ENCODE results near the gene SKAP1. TPM values are rescaled to one million over a fixed set of nuclear protein-coding genes. Genes with fewer than 3 reads are reported as not detected.

Gene SKAP1
- total RNA-seq, 1 donor from 2014 or later, result 25.3 TPM

DNA sequence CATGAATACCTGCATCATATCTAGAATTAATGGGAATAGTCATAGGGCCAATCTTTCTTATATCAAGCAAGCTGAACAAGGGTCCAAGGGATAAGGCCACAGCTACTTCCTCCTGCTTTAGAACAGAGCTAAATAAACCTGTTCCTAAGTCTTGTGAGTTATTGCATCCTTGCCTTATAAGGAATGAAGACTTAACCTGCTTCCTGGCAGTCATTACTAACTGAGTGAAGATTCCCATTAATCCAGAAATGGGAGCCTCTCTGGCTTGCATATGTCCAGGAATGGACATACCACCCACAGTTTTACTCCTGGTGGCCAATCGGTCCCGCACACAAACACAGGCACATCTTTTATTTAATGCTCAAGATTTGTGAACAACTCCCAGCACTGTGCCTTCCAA lies 35.9 kb upstream of the SKAP1 start:
- Mint-ChIP-seq H3K27me3 (peaks cover 10% of the 10 kb centered on the region), H3K4me3 (no peak overlapping the region), H3K4me1 (no peaks in the 10 kb centered on the region), H3K27ac (no peak overlapping the region), H3K36me3 (ENCODE audit: low read depth) (no peaks in the 10 kb centered on the region), H3K9me3 (no peaks in the 10 kb centered on the region)
- ChIA-PET CTCF (no interaction called here), POLR2A (no interaction called here)
- DNase-seq (no peak), ATAC-seq (ENCODE audit: low read depth) (no peak)
- intact Hi-C loops (cut with micrococcal nuclease), result no loop called here
- TF ChIP-seq, protein P1, sequence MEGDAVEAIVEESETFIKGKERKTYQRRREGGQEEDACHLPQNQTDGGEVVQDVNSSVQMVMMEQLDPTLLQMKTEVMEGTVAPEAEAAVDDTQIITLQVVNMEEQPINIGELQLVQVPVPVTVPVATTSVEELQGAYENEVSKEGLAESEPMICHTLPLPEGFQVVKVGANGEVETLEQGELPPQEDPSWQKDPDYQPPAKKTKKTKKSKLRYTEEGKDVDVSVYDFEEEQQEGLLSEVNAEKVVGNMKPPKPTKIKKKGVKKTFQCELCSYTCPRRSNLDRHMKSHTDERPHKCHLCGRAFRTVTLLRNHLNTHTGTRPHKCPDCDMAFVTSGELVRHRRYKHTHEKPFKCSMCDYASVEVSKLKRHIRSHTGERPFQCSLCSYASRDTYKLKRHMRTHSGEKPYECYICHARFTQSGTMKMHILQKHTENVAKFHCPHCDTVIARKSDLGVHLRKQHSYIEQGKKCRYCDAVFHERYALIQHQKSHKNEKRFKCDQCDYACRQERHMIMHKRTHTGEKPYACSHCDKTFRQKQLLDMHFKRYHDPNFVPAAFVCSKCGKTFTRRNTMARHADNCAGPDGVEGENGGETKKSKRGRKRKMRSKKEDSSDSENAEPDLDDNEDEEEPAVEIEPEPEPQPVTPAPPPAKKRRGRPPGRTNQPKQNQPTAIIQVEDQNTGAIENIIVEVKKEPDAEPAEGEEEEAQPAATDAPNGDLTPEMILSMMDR (IDR thresholded peaks at IDR 0.05), result no peak

DNA sequence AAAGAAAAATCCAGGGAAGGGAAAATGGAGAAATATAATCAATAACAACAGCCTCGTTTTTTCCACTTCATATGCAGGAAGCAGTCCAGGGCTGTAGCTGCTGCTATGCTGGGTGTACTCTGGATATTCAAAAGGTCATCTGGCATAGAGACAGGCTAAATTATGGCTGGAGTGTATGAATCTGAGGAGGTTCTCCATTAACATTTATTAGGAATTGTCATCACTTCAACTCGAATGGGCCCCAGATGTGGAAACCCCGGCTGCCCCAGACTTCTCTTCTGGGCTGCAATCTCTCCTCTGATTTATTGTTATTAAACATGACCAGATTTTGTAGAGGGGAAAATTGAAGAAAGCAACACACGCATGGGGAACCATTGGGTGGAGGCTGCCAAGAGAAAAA lies 33.5 kb upstream of the SKAP1 start:
- CTCF ChIA-PET, result interaction anchor here (0.9 kb wide), 1 partner anchor 112 kb away, joined by 3 read pairs; no protein-coding TSS in a partner anchor
- Mint-ChIP-seq H3K9me3 (no peaks in the 10 kb centered on the region), H3K27me3 (peaks cover 12% of the 10 kb centered on the region), H3K4me3 (no peak overlapping the region), H3K4me1 (no peaks in the 10 kb centered on the region), H3K36me3 (ENCODE audit: low read depth) (no peaks in the 10 kb centered on the region), H3K27ac (no peak overlapping the region)
- DNase-seq, result no peak
- no peak for ATAC-seq (ENCODE audit: low read depth)
- intact Hi-C loops (cut with micrococcal nuclease), result no loop called here
- POLR2A ChIA-PET, result interaction anchor here (0.8 kb wide), 1 partner anchor 64 kb away, joined by 4 read pairs; no protein-coding TSS in a partner anchor
- TF ChIP-seq, protein P1 (IDR thresholded peaks at IDR 0.05), result no peak

DNA sequence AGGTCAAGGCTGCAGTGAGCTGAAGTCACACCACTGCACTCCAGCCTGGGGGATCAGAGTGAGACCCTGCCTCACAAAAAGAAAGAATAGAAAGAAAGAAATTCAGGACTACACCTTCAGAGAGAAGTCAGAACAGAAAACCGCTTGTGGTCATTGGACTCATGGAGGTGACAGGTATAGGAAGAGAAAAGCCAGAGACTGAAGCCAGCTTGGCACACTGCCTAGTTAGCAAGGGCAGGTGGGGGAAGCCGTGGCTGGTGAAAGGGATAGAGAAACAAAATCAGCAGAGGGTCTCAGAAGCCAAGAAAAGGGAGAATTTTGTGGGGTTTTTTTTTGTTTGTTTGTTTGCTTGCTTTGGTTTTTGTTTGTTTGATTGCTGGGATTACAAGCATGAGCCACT lies 32.9 kb upstream of the SKAP1 start:
- DNase-seq, result no peak
- intact Hi-C loops (cut with micrococcal nuclease), result no loop called here
- Mint-ChIP-seq H3K9me3 (no peaks in the 10 kb centered on the region), H3K27me3 (peaks cover 12% of the 10 kb centered on the region), H3K27ac (no peak overlapping the region), H3K36me3 (ENCODE audit: low read depth) (no peaks in the 10 kb centered on the region), H3K4me1 (no peaks in the 10 kb centered on the region), H3K4me3 (no peak overlapping the region)
- CTCF ChIA-PET, result interaction anchor here (0.6 to 0.9 kb wide), 2 partner anchors 21 to 111 kb away, joined by 3 read pairs; no protein-coding TSS in a partner anchor
- ATAC-seq (ENCODE audit: low read depth), result no peak
- POLR2A ChIA-PET, result interaction anchor here (0.5 to 0.8 kb wide), 2 partner anchors 64 to 99 kb away, joined by 3 to 4 read pairs; no protein-coding TSS in a partner anchor
- TF ChIP-seq, protein P1 (IDR thresholded peaks at IDR 0.05), result no peak

DNA sequence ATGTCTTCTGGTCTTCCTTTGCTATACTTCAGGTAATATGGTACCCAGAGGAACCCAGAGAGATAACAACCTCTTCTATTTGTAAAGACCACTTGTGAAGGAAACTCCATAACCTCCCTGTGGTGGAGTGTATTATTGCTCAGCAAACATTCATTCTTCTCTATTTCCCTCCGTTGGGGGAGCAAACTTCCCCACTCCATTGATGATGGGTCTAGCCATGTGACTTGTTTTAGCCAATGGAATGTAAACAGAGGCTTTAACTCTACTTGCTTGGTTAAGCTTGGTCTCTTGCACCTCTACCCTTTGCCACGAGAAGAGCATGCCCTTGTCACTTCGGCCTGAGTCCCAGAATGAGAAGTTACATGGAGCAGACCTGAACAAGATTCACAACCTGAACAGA lies 30.0 kb upstream of the SKAP1 start:
- TF ChIP-seq, protein P1 (IDR thresholded peaks at IDR 0.05), result no peak
- Mint-ChIP-seq H3K27me3 (peaks cover 11% of the 10 kb centered on the region), H3K4me3 (no peak overlapping the region), H3K36me3 (ENCODE audit: low read depth) (no peaks in the 10 kb centered on the region), H3K27ac (no peak overlapping the region), H3K4me1 (peaks cover 15% of the 10 kb centered on the region), H3K9me3 (no peaks in the 10 kb centered on the region)
- CTCF ChIA-PET, result interaction anchor here (1.5 kb wide), 1 partner anchor 17 kb away, joined by 3 read pairs; no protein-coding TSS in a partner anchor
- no peak for ATAC-seq (ENCODE audit: low read depth)
- POLR2A ChIA-PET, result no interaction called here
- intact Hi-C loops (cut with micrococcal nuclease), result no loop called here
- DNase-seq, result no peak

DNA sequence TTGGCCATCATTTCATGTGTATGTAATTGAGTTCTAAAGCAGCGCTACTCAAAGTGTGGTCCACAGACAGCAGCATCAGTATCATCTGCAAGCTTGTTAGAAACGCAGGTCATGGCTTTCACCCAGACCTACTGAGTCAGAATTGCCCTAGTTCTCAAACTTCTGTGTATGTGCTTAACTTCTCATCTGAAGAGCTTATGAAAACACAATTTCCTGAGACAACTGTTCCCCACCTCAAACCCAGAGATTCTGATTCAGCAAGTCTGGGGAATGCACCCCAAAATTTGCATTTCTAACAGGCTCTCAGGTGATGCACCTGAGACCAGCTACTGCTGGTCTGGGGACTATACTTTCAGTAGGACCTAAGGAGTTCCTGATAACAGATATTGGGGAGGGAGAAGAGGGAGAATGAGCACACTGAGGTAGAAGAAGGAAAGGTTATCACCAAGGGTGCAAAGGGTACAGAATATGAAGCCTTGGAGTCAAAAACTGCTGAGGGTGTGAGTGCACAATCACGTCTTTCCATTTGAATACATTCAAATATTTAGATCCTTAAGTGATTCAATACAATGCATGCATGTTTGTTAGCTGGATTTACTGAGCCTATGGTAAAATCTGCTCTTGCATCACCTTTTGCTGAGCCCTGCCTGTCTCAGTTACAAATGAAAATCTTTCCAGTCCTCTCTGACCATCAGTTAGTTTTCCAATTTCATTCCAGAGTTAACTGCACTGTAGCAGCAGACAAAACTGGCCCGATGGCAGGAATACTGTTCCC lies 29.2 kb upstream of the SKAP1 start:
- POLR2A ChIA-PET, result no interaction called here
- Mint-ChIP-seq H3K27me3 (peaks cover 11% of the 10 kb centered on the region), H3K4me1 (peaks cover 21% of the 10 kb centered on the region), H3K27ac (no peak overlapping the region), H3K9me3 (no peaks in the 10 kb centered on the region), H3K4me3 (no peak overlapping the region), H3K36me3 (ENCODE audit: low read depth) (no peaks in the 10 kb centered on the region)
- no peak for ATAC-seq (ENCODE audit: low read depth)
- CTCF ChIA-PET, result interaction anchor here (0.9 to 1.5 kb wide), 3 partner anchors 18 to 124 kb away, joined by 3 to 4 read pairs (median 3); no protein-coding TSS in a partner anchor
- TF ChIP-seq, protein P1 (IDR thresholded peaks at IDR 0.05), result no peak
- no peak for DNase-seq
- intact Hi-C loops (cut with micrococcal nuclease), result loop anchor here (10.0 kb wide), 1 partner anchor 434 kb away; no protein-coding TSS in a partner anchor
